ENCODE measurements around the gene TRIM14.
"Not testable (repeated sequence)": the region's sequence is repeated elsewhere in the genome, so short reads cannot be mapped to it uniquely, and the experiment has no call there.

TRIM14 gene

GRCh38 chr9:98099346-98099745 lies 19.7 kb downstream of the TRIM14 start:
- H3K36me3 ChIP-seq (ENCODE audit: control insufficient read depth in 1 of 2, insufficient read depth in 2 of 2, low read length in 2 of 2), result peaks cover 46 to 53% of the 10 kb centered on the region in 2 donors
- H3K9ac ChIP-seq (ENCODE audit: low read depth in 1 of 2, low read length in 2 of 2), result no peak overlapping the region

GRCh38 chr9:98097836-98098235 lies 21.2 kb downstream of the TRIM14 start:
- H3K9ac ChIP-seq (ENCODE audit: low read depth in 1 of 2, low read length in 2 of 2), result no peak overlapping the region
- H3K9me3 ChIP-seq (ENCODE audit: control insufficient read depth in 1 of 2, low read length in 2 of 2), result no peaks in the 10 kb centered on the region
- H3K36me3 ChIP-seq (ENCODE audit: control insufficient read depth in 1 of 2, insufficient read depth in 2 of 2, low read length in 2 of 2), result peaks cover 50 to 59% of the 10 kb centered on the region in 2 donors
- no peak overlapping the region for H3K4me3 ChIP-seq (ENCODE audit: low read depth in 1 of 2, low read length in 2 of 2)
- H3K27me3 ChIP-seq (ENCODE audit: control insufficient read depth in 1 of 2, insufficient read depth in 2 of 2, low read length in 2 of 2), result no peaks in the 10 kb centered on the region
- H3K4me1 ChIP-seq (ENCODE audit: control insufficient read depth in 1 of 2, insufficient read depth in 2 of 2, low read length in 2 of 2), result peaks cover 6 to 12% of the 10 kb centered on the region in 2 donors
- H3K27ac ChIP-seq (ENCODE audit: low read depth, low read length), result no peak overlapping the region

More at GRCh38 chr9:98099346-98099745, 19.7 kb downstream of the TRIM14 start:
- H3K27ac ChIP-seq (ENCODE audit: low read depth, low read length), result no peak overlapping the region
- H3K4me3 ChIP-seq (ENCODE audit: low read depth in 1 of 2, low read length in 2 of 2), result no peak overlapping the region
- no peaks in the 10 kb centered on the region for H3K9me3 ChIP-seq (ENCODE audit: control insufficient read depth in 1 of 2, low read length in 2 of 2)
- H3K4me1 ChIP-seq (ENCODE audit: control insufficient read depth in 1 of 2, insufficient read depth in 2 of 2, low read length in 2 of 2), result peaks cover 6 to 19% of the 10 kb centered on the region in 2 donors
- no peaks in the 10 kb centered on the region for H3K27me3 ChIP-seq (ENCODE audit: control insufficient read depth in 1 of 2, insufficient read depth in 2 of 2, low read length in 2 of 2)

- no peaks in the 10 kb centered on the region for H3K9me3 ChIP-seq (ENCODE audit: control insufficient read depth in 1 of 2, low read length in 2 of 2)
- H3K27ac ChIP-seq (ENCODE audit: low read depth, low read length), result no peak overlapping the region
- peaks cover 45 to 69% of the 10 kb centered on the region in 2 donors for H3K36me3 ChIP-seq (ENCODE audit: control insufficient read depth in 1 of 2, insufficient read depth in 2 of 2, low read length in 2 of 2)
These were observed 22.9 kb downstream of the TRIM14 start for GRCh38 chr9:98096091-98096490.

GRCh38 chr9:98095401-98095800 lies 23.6 kb downstream of the TRIM14 start:
- H3K27ac ChIP-seq (ENCODE audit: low read depth, low read length), result no peak overlapping the region
- H3K9ac ChIP-seq (ENCODE audit: low read depth in 1 of 2, low read length in 2 of 2), result no peak overlapping the region
- peaks cover 4 to 8% of the 10 kb centered on the region in 2 donors for H3K4me1 ChIP-seq (ENCODE audit: control insufficient read depth in 1 of 2, insufficient read depth in 2 of 2, low read length in 2 of 2)
- peaks cover 45 to 75% of the 10 kb centered on the region in 2 donors for H3K36me3 ChIP-seq (ENCODE audit: control insufficient read depth in 1 of 2, insufficient read depth in 2 of 2, low read length in 2 of 2)
- no peak overlapping the region for H3K4me3 ChIP-seq (ENCODE audit: low read depth in 1 of 2, low read length in 2 of 2)
- H3K27me3 ChIP-seq (ENCODE audit: control insufficient read depth in 1 of 2, insufficient read depth in 2 of 2, low read length in 2 of 2), result no peaks in the 10 kb centered on the region
- H3K9me3 ChIP-seq (ENCODE audit: control insufficient read depth in 1 of 2, low read length in 2 of 2), result no peaks in the 10 kb centered on the region

More at GRCh38 chr9:98096091-98096490, 22.9 kb downstream of the TRIM14 start:
- Histone ChIP-seq H3K4me3 (ENCODE audit: low read depth in 1 of 2, low read length in 2 of 2) (no peak overlapping the region), H3K9ac (ENCODE audit: low read depth in 1 of 2, low read length in 2 of 2) (no peak overlapping the region), H3K27me3 (ENCODE audit: control insufficient read depth in 1 of 2, insufficient read depth in 2 of 2, low read length in 2 of 2) (no peaks in the 10 kb centered on the region), H3K4me1 (ENCODE audit: control insufficient read depth in 1 of 2, insufficient read depth in 2 of 2, low read length in 2 of 2) (peaks cover 6 to 8% of the 10 kb centered on the region in 2 donors)

GRCh38 chr9:98094851-98095250 lies 24.2 kb downstream of the TRIM14 start:
- no peak overlapping the region for H3K27ac ChIP-seq (ENCODE audit: low read depth, low read length)
- H3K9ac ChIP-seq (ENCODE audit: low read depth in 1 of 2, low read length in 2 of 2), result no peak overlapping the region
- no peak overlapping the region for H3K4me3 ChIP-seq (ENCODE audit: low read depth in 1 of 2, low read length in 2 of 2)
- H3K36me3 ChIP-seq (ENCODE audit: control insufficient read depth in 1 of 2, insufficient read depth in 2 of 2, low read length in 2 of 2), result peaks cover 45 to 80% of the 10 kb centered on the region in 2 donors
- peaks cover 0 to 5% of the 10 kb centered on the region in 2 donors for H3K4me1 ChIP-seq (ENCODE audit: control insufficient read depth in 1 of 2, insufficient read depth in 2 of 2, low read length in 2 of 2)
- H3K9me3 ChIP-seq (ENCODE audit: control insufficient read depth in 1 of 2, low read length in 2 of 2), result no peaks in the 10 kb centered on the region
- H3K27me3 ChIP-seq (ENCODE audit: control insufficient read depth in 1 of 2, insufficient read depth in 2 of 2, low read length in 2 of 2), result no peaks in the 10 kb centered on the region

GRCh38 chr9:98094316-98094715 lies 24.7 kb downstream of the TRIM14 start:
- H3K4me3 ChIP-seq (ENCODE audit: low read depth in 1 of 2, low read length in 2 of 2), result no peak overlapping the region
- H3K4me1 ChIP-seq (ENCODE audit: control insufficient read depth in 1 of 2, insufficient read depth in 2 of 2, low read length in 2 of 2), result no peaks in the 10 kb centered on the region
- H3K36me3 ChIP-seq (ENCODE audit: control insufficient read depth in 1 of 2, insufficient read depth in 2 of 2, low read length in 2 of 2), result peaks cover 40 to 76% of the 10 kb centered on the region in 2 donors
- H3K27me3 ChIP-seq (ENCODE audit: control insufficient read depth in 1 of 2, insufficient read depth in 2 of 2, low read length in 2 of 2), result no peaks in the 10 kb centered on the region
- no peaks in the 10 kb centered on the region for H3K9me3 ChIP-seq (ENCODE audit: control insufficient read depth in 1 of 2, low read length in 2 of 2)
- no peak overlapping the region for H3K27ac ChIP-seq (ENCODE audit: low read depth, low read length)
- H3K9ac ChIP-seq (ENCODE audit: low read depth in 1 of 2, low read length in 2 of 2), result no peak overlapping the region

GRCh38 chr9:98092613-98092931 lies 26.4 kb downstream of the TRIM14 start:
- H3K9me3 ChIP-seq (ENCODE audit: control insufficient read depth in 1 of 2, low read length in 2 of 2), result no peaks in the 10 kb centered on the region
- H3K27ac ChIP-seq (ENCODE audit: low read depth, low read length), result no peak overlapping the region

GRCh38 chr9:98091735-98092612 lies 27.0 kb downstream of the TRIM14 start:
- Histone ChIP-seq H3K36me3 (ENCODE audit: control insufficient read depth in 1 of 2, insufficient read depth in 2 of 2, low read length in 2 of 2) (peaks cover 26 to 63% of the 10 kb centered on the region in 2 donors), H3K4me3 (ENCODE audit: low read depth in 1 of 2, low read length in 2 of 2) (no peak overlapping the region), H3K27me3 (ENCODE audit: control insufficient read depth in 1 of 2, insufficient read depth in 2 of 2, low read length in 2 of 2) (no peaks in the 10 kb centered on the region), H3K27ac (ENCODE audit: low read depth, low read length) (no peak overlapping the region), H3K9me3 (ENCODE audit: control insufficient read depth in 1 of 2, low read length in 2 of 2) (no peaks in the 10 kb centered on the region), H3K9ac (ENCODE audit: low read depth in 1 of 2, low read length in 2 of 2) (no peak overlapping the region), H3K4me1 (ENCODE audit: control insufficient read depth in 1 of 2, insufficient read depth in 2 of 2, low read length in 2 of 2) (no peaks in the 10 kb centered on the region)

More at GRCh38 chr9:98092613-98092931, 26.4 kb downstream of the TRIM14 start:
- Histone ChIP-seq H3K27me3 (ENCODE audit: control insufficient read depth in 1 of 2, insufficient read depth in 2 of 2, low read length in 2 of 2) (no peaks in the 10 kb centered on the region), H3K4me1 (ENCODE audit: control insufficient read depth in 1 of 2, insufficient read depth in 2 of 2, low read length in 2 of 2) (no peaks in the 10 kb centered on the region), H3K4me3 (ENCODE audit: low read depth in 1 of 2, low read length in 2 of 2) (no peak overlapping the region), H3K36me3 (ENCODE audit: control insufficient read depth in 1 of 2, insufficient read depth in 2 of 2, low read length in 2 of 2) (peaks cover 32 to 64% of the 10 kb centered on the region in 2 donors), H3K9ac (ENCODE audit: low read depth in 1 of 2, low read length in 2 of 2) (no peak overlapping the region)

- not testable (repeated sequence) for H3K27me3 ChIP-seq (ENCODE audit: control insufficient read depth in 1 of 2, insufficient read depth in 2 of 2, low read length in 2 of 2); H3K27ac ChIP-seq (ENCODE audit: low read depth, low read length); H3K4me1 ChIP-seq (ENCODE audit: control insufficient read depth in 1 of 2, insufficient read depth in 2 of 2, low read length in 2 of 2); H3K4me3 ChIP-seq (ENCODE audit: low read depth in 1 of 2, low read length in 2 of 2); H3K9me3 ChIP-seq (ENCODE audit: control insufficient read depth in 1 of 2, low read length in 2 of 2); H3K9ac ChIP-seq (ENCODE audit: low read depth in 1 of 2, low read length in 2 of 2)
- peaks cover 23 to 62% of the 10 kb centered on the region in 2 donors for H3K36me3 ChIP-seq (ENCODE audit: control insufficient read depth in 1 of 2, insufficient read depth in 2 of 2, low read length in 2 of 2)
These were observed 28.3 kb downstream of the TRIM14 start for GRCh38 chr9:98090674-98091073.

- no peak overlapping the region for H3K9ac ChIP-seq (ENCODE audit: low read depth in 1 of 2, low read length in 2 of 2)
These were observed 31.3 kb downstream of the TRIM14 start for GRCh38 chr9:98087420-98088354.

More at GRCh38 chr9:98087420-98088354, 31.3 kb downstream of the TRIM14 start:
- Histone ChIP-seq H3K4me3 (ENCODE audit: low read depth in 1 of 2, low read length in 2 of 2) (no peak overlapping the region), H3K36me3 (ENCODE audit: control insufficient read depth in 1 of 2, insufficient read depth in 2 of 2, low read length in 2 of 2) (peaks cover 20 to 65% of the 10 kb centered on the region in 2 donors), H3K27ac (ENCODE audit: low read depth, low read length) (no peak overlapping the region), H3K4me1 (ENCODE audit: control insufficient read depth in 1 of 2, insufficient read depth in 2 of 2, low read length in 2 of 2) (peaks cover 10 to 11% of the 10 kb centered on the region in 2 donors), H3K9me3 (ENCODE audit: control insufficient read depth in 1 of 2, low read length in 2 of 2) (no peaks in the 10 kb centered on the region), H3K27me3 (ENCODE audit: control insufficient read depth in 1 of 2, insufficient read depth in 2 of 2, low read length in 2 of 2) (no peaks in the 10 kb centered on the region)
